Measurements from ENCODE around the gene SLC25A43.
A peak's percentile ranks its signal among the peaks of the same experiment; 100 is the strongest.

- TF ChIP-seq CTCF (conservative IDR thresholded peaks at IDR 0.05) (peak; percentile 80), EZH2 (IDR thresholded peaks at IDR 0.05; ENCODE audit: low read depth) (no peak)
Observed at GRCh38 chrX:119468551-119469312, 69.6 kb downstream of the SLC25A43 start.
